Measurements from ENCODE around the gene PAFAH2.
A peak's percentile ranks its signal among the peaks of the same experiment; 100 is the strongest.

Gene PAFAH2

GRCh38 chr1:26010825-26011224 lies 13.0 kb upstream of the PAFAH2 start:
- no peaks in the 10 kb centered on the region for H3K36me3 ChIP-seq (replicated peaks; ENCODE audit: insufficient read depth, low read length)

GRCh38 chr1:26009796-26010447 lies 12.1 kb upstream of the PAFAH2 start:
- Histone ChIP-seq H3K27ac (ENCODE audit: low read length) (no peak overlapping the region), H3K4me1 (ENCODE audit: low read length) (no peaks in the 10 kb centered on the region), H3K9me2 (replicated peaks; ENCODE audit: insufficient read depth, low read length) (no peaks in the 10 kb centered on the region), H3K4me3 (ENCODE audit: low read length) (no peak overlapping the region), H3F3A (ENCODE audit: insufficient read depth, low read length) (no peaks in the 10 kb centered on the region), H3K9me3 (replicated peaks; ENCODE audit: insufficient read depth, low read length) (no peaks in the 10 kb centered on the region), H3K4me2 (ENCODE audit: low read depth, low read length) (no peak overlapping the region), H4K20me1 (ENCODE audit: insufficient read depth, low read length) (no peaks in the 10 kb centered on the region), H3K27me3 (replicated peaks; ENCODE audit: insufficient read depth, low read length) (no peaks in the 10 kb centered on the region), H2AFZ (ENCODE audit: low read length) (no peak overlapping the region), H3K36me3 (replicated peaks; ENCODE audit: insufficient read depth, low read length) (no peaks in the 10 kb centered on the region), H3K79me2 (ENCODE audit: low read length) (no peaks in the 10 kb centered on the region), H3K9ac (ENCODE audit: low read length) (no peak overlapping the region)
- DNase-seq = no peak
- TF ChIP-seq EZH2 (optimal IDR thresholded peaks at IDR 0.05; ENCODE audit: low read depth, low read length) = no peak
- no peak for TF ChIP-seq EZH2phosphoT487 (IDR thresholded peaks at IDR 0.05; ENCODE audit: low read length)
- peak; percentile 16 for TF ChIP-seq CTCF (IDR thresholded peaks at IDR 0.05; ENCODE audit: low read length)

More at GRCh38 chr1:26010825-26011224, 13.0 kb upstream of the PAFAH2 start:
- H4K20me1 ChIP-seq (ENCODE audit: insufficient read depth, low read length) = no peaks in the 10 kb centered on the region
- no peak overlapping the region for H2AFZ ChIP-seq (ENCODE audit: low read length)
- H3K79me2 ChIP-seq (ENCODE audit: low read length) = no peaks in the 10 kb centered on the region
- H3K4me2 ChIP-seq (ENCODE audit: low read depth, low read length) = no peak overlapping the region
- H3K27ac ChIP-seq (ENCODE audit: low read length) = no peak overlapping the region
- no peaks in the 10 kb centered on the region for H3K9me2 ChIP-seq (replicated peaks; ENCODE audit: insufficient read depth, low read length)
- H3K9me3 ChIP-seq (replicated peaks; ENCODE audit: insufficient read depth, low read length) = no peaks in the 10 kb centered on the region
- TF ChIP-seq CTCF (IDR thresholded peaks at IDR 0.05; ENCODE audit: low read length) (no peak), EZH2phosphoT487 (IDR thresholded peaks at IDR 0.05; ENCODE audit: low read length) (no peak)
- H3K4me3 ChIP-seq (ENCODE audit: low read length) = no peak overlapping the region
- H3F3A ChIP-seq (ENCODE audit: insufficient read depth, low read length) = no peaks in the 10 kb centered on the region
- DNase-seq = no peak
- H3K4me1 ChIP-seq (ENCODE audit: low read length) = no peaks in the 10 kb centered on the region
- no peaks in the 10 kb centered on the region for H3K27me3 ChIP-seq (replicated peaks; ENCODE audit: insufficient read depth, low read length)
- H3K9ac ChIP-seq (ENCODE audit: low read length) = no peak overlapping the region

GRCh38 chr1:26006710-26007109 lies 8.8 kb upstream of the PAFAH2 start:
- Histone ChIP-seq H3K9me2 (replicated peaks; ENCODE audit: insufficient read depth, low read length) (no peaks in the 10 kb centered on the region), H3K36me3 (replicated peaks; ENCODE audit: insufficient read depth, low read length) (no peaks in the 10 kb centered on the region), H3K27me3 (replicated peaks; ENCODE audit: insufficient read depth, low read length) (no peaks in the 10 kb centered on the region), H3K4me1 (ENCODE audit: low read length) (no peaks in the 10 kb centered on the region), H3K27ac (ENCODE audit: low read length) (no peak overlapping the region), H3K4me2 (ENCODE audit: low read depth, low read length) (no peak overlapping the region), H4K20me1 (ENCODE audit: insufficient read depth, low read length) (no peaks in the 10 kb centered on the region), H3K4me3 (ENCODE audit: low read length) (no peak overlapping the region), H3F3A (ENCODE audit: insufficient read depth, low read length) (no peaks in the 10 kb centered on the region), H3K79me2 (ENCODE audit: low read length) (no peaks in the 10 kb centered on the region), H2AFZ (ENCODE audit: low read length) (no peak overlapping the region), H3K9ac (ENCODE audit: low read length) (no peak overlapping the region), H3K9me3 (replicated peaks; ENCODE audit: insufficient read depth, low read length) (no peaks in the 10 kb centered on the region)
- TF ChIP-seq CTCF (IDR thresholded peaks at IDR 0.05; ENCODE audit: low read length) = no peak
- TF ChIP-seq EZH2phosphoT487 (IDR thresholded peaks at IDR 0.05; ENCODE audit: low read length) = no peak
- no peak for TF ChIP-seq EZH2 (optimal IDR thresholded peaks at IDR 0.05; ENCODE audit: low read depth, low read length)
- no peak for DNase-seq
